Fibroblast of mammary gland (primary cell): ENCODE results near the gene CFAP141.
A peak's percentile ranks its signal among the peaks of the same experiment; 100 is the strongest.
"Not testable (repeated sequence)": the region's sequence is repeated elsewhere in the genome, so short reads cannot be mapped to it uniquely, and the experiment has no call there.

ENCODE experiments used
- DNase-seq: peaks from one replicate; pipeline ENCODE4 v3.0.0-alpha.2; 2010; ENCODE audit warnings: low read depth
- H3K4me3 ChIP-seq: 2 replicates; pipeline ENCODE4 v1.5.1; 2011; ENCODE audit warnings: low read depth, mild to moderate bottlenecking, low read length, moderate library complexity; ENCODE audit not compliant: control insufficient read depth
- TF ChIP-seq, protein P1 (sequence below): conservative IDR thresholded peaks from 2 replicates; pipeline ENCODE4 v1.5.1; 2011; ENCODE audit warnings: low read depth, low read length, inconsistent platforms; ENCODE audit not compliant: control insufficient read depth, insufficient read depth

The CFAP141 gene

DNA sequence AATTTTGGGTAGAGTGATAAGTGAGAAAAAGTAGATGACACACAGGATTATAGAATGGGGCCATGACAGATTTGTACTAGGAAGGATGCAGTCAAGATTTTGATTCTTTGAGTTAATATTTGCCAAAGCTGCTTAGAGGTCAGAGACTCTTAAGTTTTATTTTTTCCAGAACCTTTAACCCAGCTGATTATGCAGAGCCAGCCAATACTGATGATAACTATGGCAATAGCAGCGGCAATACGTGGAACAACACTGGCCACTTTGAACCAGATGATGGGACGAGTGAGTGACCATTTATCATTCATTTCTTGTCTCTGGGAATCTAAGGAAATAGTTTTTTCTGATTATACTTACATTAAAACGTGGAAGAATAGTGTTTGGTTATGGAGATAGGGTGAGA is 30.7 kb upstream of the CFAP141 start:
- H3K4me3 ChIP-seq, result no peak overlapping the region
- DNase-seq, result no peak
- TF ChIP-seq, protein P1, sequence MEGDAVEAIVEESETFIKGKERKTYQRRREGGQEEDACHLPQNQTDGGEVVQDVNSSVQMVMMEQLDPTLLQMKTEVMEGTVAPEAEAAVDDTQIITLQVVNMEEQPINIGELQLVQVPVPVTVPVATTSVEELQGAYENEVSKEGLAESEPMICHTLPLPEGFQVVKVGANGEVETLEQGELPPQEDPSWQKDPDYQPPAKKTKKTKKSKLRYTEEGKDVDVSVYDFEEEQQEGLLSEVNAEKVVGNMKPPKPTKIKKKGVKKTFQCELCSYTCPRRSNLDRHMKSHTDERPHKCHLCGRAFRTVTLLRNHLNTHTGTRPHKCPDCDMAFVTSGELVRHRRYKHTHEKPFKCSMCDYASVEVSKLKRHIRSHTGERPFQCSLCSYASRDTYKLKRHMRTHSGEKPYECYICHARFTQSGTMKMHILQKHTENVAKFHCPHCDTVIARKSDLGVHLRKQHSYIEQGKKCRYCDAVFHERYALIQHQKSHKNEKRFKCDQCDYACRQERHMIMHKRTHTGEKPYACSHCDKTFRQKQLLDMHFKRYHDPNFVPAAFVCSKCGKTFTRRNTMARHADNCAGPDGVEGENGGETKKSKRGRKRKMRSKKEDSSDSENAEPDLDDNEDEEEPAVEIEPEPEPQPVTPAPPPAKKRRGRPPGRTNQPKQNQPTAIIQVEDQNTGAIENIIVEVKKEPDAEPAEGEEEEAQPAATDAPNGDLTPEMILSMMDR, result no peak

DNA sequence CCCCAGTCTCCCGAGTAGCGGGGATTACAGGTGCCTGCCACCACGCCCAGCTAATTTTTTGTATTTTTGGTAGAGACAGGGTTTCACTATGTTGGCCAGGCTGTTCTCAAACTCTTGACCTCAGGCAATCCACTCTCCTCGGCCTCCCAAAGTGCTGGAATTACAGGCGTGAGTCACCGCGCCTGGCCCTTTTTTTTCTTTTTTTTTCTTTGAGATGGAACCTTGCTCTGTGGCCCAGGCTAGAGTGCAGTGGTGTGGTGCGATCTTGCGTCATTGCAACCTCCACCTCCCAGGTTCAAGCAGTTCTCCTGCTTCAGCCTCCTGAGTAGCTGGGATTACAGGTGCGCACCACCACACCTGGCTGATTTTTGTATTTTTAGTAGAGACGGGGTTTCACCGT is 27.0 kb upstream of the CFAP141 start:
- not testable (repeated sequence) for DNase-seq, H3K4me3 ChIP-seq

DNA sequence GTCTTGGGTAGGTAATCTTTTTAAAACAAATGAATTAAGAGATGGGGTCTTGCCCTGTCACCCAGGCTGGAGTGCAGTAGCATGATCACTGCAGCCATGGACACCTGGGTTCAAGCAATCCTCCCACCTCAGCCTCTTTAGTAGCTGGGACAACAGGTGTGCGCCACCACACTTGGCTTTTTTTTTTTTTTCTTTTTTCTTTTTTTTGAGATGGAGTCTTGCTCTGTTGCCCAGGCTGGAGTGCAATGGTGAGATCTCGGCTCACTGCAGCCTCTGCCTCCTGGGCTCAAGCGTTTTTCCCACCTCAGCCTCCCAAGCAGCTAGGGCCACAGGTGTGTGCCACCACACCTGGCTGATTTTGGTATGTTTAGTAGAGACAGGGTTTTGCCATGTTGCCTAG is 25.0 kb upstream of the CFAP141 start:
- DNase-seq, H3K4me3 ChIP-seq: not testable (repeated sequence)

DNA sequence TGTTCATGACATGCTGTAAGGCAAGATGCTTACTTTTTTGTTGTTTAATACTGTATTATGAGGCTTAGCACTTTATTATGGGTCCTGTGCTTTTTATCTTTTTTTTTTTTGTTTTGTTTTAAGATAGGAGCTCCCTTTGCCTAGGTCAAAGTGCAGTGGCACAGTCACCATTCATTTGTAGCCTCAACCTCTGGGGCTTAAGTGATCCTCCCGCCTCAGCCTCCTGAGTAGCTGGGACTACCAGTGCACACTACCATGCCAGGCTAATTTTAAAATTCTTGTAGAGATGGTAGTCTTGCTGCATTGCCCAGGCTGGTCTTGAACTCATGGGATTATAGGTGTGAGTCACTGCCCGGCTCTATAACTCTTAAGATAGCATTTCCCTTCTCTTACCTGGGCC is 19.2 kb upstream of the CFAP141 start:
- no peak overlapping the region for H3K4me3 ChIP-seq
- DNase-seq, result no peak
- TF ChIP-seq, protein P1, result no peak

DNA sequence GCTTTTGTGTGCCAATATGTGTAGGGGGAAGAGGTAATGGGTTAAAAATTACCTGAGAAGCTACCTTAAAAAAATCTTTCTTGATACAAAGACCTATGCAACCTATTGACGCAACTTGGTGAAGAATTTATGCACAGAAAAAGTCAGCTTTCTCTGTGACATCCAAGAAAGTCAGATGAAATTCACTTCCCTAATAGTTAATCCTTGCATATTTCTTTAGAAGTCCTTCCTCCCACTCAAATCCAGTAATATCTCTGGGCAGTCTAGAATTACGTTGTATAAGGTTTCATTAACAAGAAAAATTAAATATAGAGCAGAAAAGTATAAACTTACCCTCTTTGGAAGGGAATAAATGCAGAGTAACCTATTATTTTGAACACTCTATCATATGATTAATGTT is 17.5 kb upstream of the CFAP141 start:
- TF ChIP-seq, protein P1, result no peak
- no peak for DNase-seq
- no peak overlapping the region for H3K4me3 ChIP-seq

DNA sequence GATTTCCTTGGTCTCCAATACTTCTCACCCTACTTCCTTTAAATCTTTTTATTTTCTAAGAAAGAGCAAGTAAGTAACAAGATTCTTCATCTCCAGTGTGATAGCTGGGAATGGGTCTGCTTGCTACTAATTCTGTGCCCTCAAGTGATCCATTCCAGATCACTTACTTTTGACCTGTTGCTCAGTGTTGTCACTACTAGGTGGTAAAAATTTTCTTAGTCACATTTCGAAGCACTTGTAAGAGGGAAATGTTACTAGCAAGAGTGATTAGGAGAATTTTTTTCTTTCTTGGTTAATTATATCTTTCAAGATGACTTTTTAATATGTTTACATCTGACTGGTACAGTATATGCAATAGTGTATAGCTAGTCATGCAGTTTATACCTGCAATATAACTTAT is 16.8 kb upstream of the CFAP141 start:
- no peak overlapping the region for H3K4me3 ChIP-seq
- TF ChIP-seq, protein P1, result no peak
- no peak for DNase-seq

DNA sequence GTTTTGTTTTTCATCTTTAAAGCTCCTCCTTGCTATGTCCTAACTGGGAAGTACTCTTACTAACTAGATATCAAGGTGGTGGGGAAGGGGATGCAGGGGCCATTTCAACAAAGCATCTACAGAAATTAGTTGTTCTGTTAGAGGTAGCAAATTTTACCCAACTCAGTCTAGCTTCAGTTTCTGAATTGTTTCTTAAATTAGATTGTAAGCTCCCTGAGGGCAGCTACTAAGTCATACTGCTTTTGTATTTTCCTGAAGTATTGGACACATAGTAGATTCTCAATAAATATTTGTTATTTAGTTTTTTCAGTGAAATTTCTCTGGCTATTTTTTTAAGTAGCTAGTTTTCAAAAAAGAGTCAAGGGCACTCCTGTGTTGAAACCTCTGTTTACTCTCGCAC is 16.4 kb upstream of the CFAP141 start:
- peak overlapping the region; percentile 62 for H3K4me3 ChIP-seq
- TF ChIP-seq, protein P1, result no peak
- DNase-seq, result no peak

DNA sequence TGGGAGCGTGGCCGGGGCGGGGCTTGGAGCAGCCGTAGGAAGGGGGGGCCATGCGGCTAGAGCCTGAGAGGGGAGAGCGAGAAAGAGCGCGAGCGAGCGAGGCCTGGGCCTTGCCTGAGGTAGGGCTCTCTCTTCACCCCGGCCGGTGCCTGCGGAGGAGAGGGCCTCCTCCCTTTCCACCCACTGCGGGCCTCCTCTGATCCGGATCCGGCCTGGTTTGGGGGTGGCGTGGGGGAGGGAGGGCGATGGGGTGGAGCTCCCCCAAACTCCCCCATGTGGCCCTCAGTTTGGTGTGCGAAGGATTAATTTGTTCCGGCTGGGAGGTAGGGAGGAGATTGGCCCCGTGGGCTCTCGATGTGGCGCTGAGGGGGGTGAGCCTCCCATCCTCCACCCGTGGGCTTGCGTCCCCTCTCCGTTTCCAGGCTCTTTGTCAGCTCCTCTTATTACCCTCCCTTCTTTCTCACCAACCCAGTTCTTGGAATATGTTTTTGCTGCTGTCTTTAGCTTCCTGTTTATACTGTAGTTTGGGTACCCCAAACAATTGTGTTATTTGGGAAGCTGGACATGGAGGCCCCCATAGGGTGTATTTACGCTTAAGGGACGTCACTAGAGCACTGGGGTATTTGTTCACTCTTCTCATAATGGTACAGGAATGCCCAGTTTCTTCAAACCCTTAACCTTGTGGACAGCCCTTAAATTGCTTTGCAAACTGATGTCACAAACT is 15.3 kb upstream of the CFAP141 start:
- H3K4me3 ChIP-seq, result peak overlapping the region; percentile 62
- DNase-seq, result peak; percentile 73
- TF ChIP-seq, protein P1, result no peak
